Measurements from ENCODE around the gene INAVA. TPM values are rescaled to one million over a fixed set of nuclear protein-coding genes. Genes with fewer than 3 reads are reported as not detected.

Gene INAVA
- polyA plus RNA-seq, 2 of the 4 experiments (the other 2 are of a cell fraction), result 40.0 to 43.7 TPM

GRCh38 chr1:200866116-200866515, 28.6 kb upstream of the INAVA start:
- 84% methylated on average over 3 of the region's 3 CpGs for WGBS (ENCODE audit: missing lambda C conversion rate)
- H3K4me2 ChIP-seq, result no peak overlapping the region
- H3K4me1 ChIP-seq, result peaks cover 6% of the 10 kb centered on the region; the same call in 1 of the 3 replicates
- no peak for FAIRE-seq
- no peak overlapping the region for H3K27ac ChIP-seq
- no peak for ATAC-seq
- H3K9me3 ChIP-seq, result no peaks in the 10 kb centered on the region
- DNase-seq (ENCODE audit: low read depth in 1 of 2, low spot score in 1 of 2), result no peak
- ChIA-PET POLR2A (interaction anchor here (0.6 kb wide), 1 partner anchor 182 kb away, joined by 3 read pairs; no protein-coding TSS in a partner anchor), CTCF (interaction anchor here (0.6 to 2.0 kb wide), 5 partner anchors 11 to 180 kb away, joined by 3 to 12 read pairs (median 3); no protein-coding TSS in a partner anchor)
- TF ChIP-seq HOXA7 (CRISPR knock-in tag; IDR thresholded peaks at IDR 0.05), result no peak
- TF ChIP-seq NFE2L2 (conservative IDR thresholded peaks at IDR 0.05; ENCODE audit: low read length), result no peak
- TF ChIP-seq CEBPB (IDR thresholded peaks at IDR 0.05), result no peak
- no peak for TF ChIP-seq EP300 (IDR thresholded peaks at IDR 0.05)
- no peak for TF ChIP-seq FOSB (CRISPR knock-in tag; IDR thresholded peaks at IDR 0.05)
- no peak for TF ChIP-seq NR3C1 (IDR thresholded peaks at IDR 0.05)
- TF ChIP-seq POLR2A (IDR thresholded peaks at IDR 0.05; ENCODE audit: low read length), result no peak
- no peak for TF ChIP-seq RCOR1 (IDR thresholded peaks at IDR 0.05; ENCODE audit: low read depth, low read length)
- TF ChIP-seq GATA3 (IDR thresholded peaks at IDR 0.05; ENCODE audit: borderline replicate concordance), result no peak
- TF ChIP-seq SREBF2 (IDR thresholded peaks at IDR 0.05), result no peak
- no peak for TF ChIP-seq CBX8 (IDR thresholded peaks at IDR 0.05)
- no peak overlapping the region for H3K4me3 ChIP-seq

GRCh38 chr1:200866521-200866920, 28.2 kb upstream of the INAVA start:
- DNase-seq (ENCODE audit: low read depth in 1 of 2, low spot score in 1 of 2), result no peak
- 0 out of 6 replicates have a peak overlapping the region, but pooled peaks of 1 of the 2 experiments have one; percentile 25 for H3K27ac ChIP-seq
- no peak overlapping the region for H3K4me3 ChIP-seq
- H3K9me3 ChIP-seq, result no peaks in the 10 kb centered on the region
- H3K4me2 ChIP-seq, result no peak overlapping the region
- ChIA-PET POLR2A (interaction anchor here (0.6 kb wide), 1 partner anchor 181 kb away, joined by 3 read pairs; no protein-coding TSS in a partner anchor), CTCF (interaction anchor here (0.6 to 2.0 kb wide), 4 partner anchors 11 to 180 kb away, joined by 3 to 12 read pairs (median 4); no protein-coding TSS in a partner anchor)
- no peak for FAIRE-seq
- H3K4me1 ChIP-seq, result peaks cover 6% of the 10 kb centered on the region; the same call in 1 of the 3 replicates
- 67% methylated on average over 5 of the region's 5 CpGs for WGBS (ENCODE audit: missing lambda C conversion rate)
- TF ChIP-seq ZC3H11A (IDR thresholded peaks at IDR 0.05), result no peak
- no peak for TF ChIP-seq RFX5 (IDR thresholded peaks at IDR 0.05)
- TF ChIP-seq PHF8 (IDR thresholded peaks at IDR 0.05; ENCODE audit: borderline replicate concordance, low read depth), result no peak
- TF ChIP-seq CBX8 (IDR thresholded peaks at IDR 0.05), result no peak
- TF ChIP-seq MAFK (IDR thresholded peaks at IDR 0.05; ENCODE audit: partially characterized antibody), result no peak
- no peak for TF ChIP-seq TP53 (CRISPR knock-in tag; IDR thresholded peaks at IDR 0.05)
- TF ChIP-seq EHMT2 (IDR thresholded peaks at IDR 0.05; ENCODE audit: low read depth), result no peak
- no peak for TF ChIP-seq ZFP36 (IDR thresholded peaks at IDR 0.05; ENCODE audit: borderline replicate concordance, partially characterized antibody)
- TF ChIP-seq FOSL2 (IDR thresholded peaks at IDR 0.05), result no peak
- TF ChIP-seq FOSL2 (CRISPR knock-in tag; IDR thresholded peaks at IDR 0.05), result no peak
- TF ChIP-seq USF2 (IDR thresholded peaks at IDR 0.05), result no peak
- no peak for TF ChIP-seq CHD2 (IDR thresholded peaks at IDR 0.05; ENCODE audit: low read length, partially characterized antibody)
- no peak for TF ChIP-seq SMC3 (IDR thresholded peaks at IDR 0.05)
- no peak for TF ChIP-seq HMGXB4 (CRISPR knock-in tag; IDR thresholded peaks at IDR 0.05; ENCODE audit: borderline replicate concordance)
- TF ChIP-seq RCOR1 (IDR thresholded peaks at IDR 0.05; ENCODE audit: low read depth, low read length), result no peak
- no peak for TF ChIP-seq EHF (CRISPR knock-in tag; IDR thresholded peaks at IDR 0.05)
- TF ChIP-seq BCL3 (IDR thresholded peaks at IDR 0.05), result no peak
- no peak for TF ChIP-seq MAX (IDR thresholded peaks at IDR 0.05)
- ATAC-seq, result peak; percentile 11 to 18; a peak in 3 of 6 replicates
